H1 (cell line): ENCODE data around the gene HLA-E. TPM values are rescaled to one million over a fixed set of nuclear protein-coding genes. Genes with fewer than 3 reads are reported as not detected.

Experiments
- CTCF ChIA-PET: fragments of 300-600 bp; sonication (Branson Sonifier 250); formaldehyde crosslinking; loops from one replicate; lab custom pipeline; 2021; ENCODE audit not compliant: partially characterized antibody; lab: Charles Lee
- POLR2A ChIA-PET: fragments of 300-600 bp; sonication (Branson Sonifier 250); formaldehyde crosslinking; loops from one replicate; lab custom pipeline; 2021; ENCODE audit warnings: inconsistent platforms; ENCODE audit not compliant: partially characterized antibody; lab: Charles Lee
- DNase-seq, 2 experiments: peaks; one replicate each; pipeline versions ENCODE4 v3.0.0 to v3.0.0-alpha.2; 2010 to 2022; ENCODE audit warnings: low spot score in 2 of 2, low read depth in 1 of 2, mixed read lengths in 1 of 2
- FAIRE-seq: peaks from 2 replicates; lab custom pipeline; 2011; peaks lifted over from hg19 to GRCh38; lab: Jason Lieb, UNC
- H2AFZ ChIP-seq: 2 replicates; pipeline ENCODE4 v1.8.1; 2012; ENCODE audit warnings: low read length, inconsistent platforms
- H2AK5ac ChIP-seq: 2 replicates; pipeline ENCODE4 v1.6.1; 2013; ENCODE audit warnings: low read depth, low read length
- H2BK120ac ChIP-seq: replicated peaks from 2 replicates; pipeline ENCODE3; 2013; ENCODE audit warnings: low read depth, low read length, inconsistent platforms
- H2BK12ac ChIP-seq: 2 replicates; pipeline ENCODE4 v1.6.1; 2013; ENCODE audit warnings: low read depth, low read length
- H2BK15ac ChIP-seq: 2 replicates; pipeline ENCODE4 v1.6.1; 2013; ENCODE audit warnings: low read length
- H2BK20ac ChIP-seq: 2 replicates; pipeline ENCODE4 v1.6.1; 2013; ENCODE audit warnings: low read length
- H2BK5ac ChIP-seq: 2 replicates; pipeline ENCODE4 v1.6.1; 2013; ENCODE audit warnings: low read depth, low read length
- H3K14ac ChIP-seq: 2 replicates; pipeline ENCODE4 v1.6.1; 2013; ENCODE audit warnings: inconsistent platforms; ENCODE audit not compliant: insufficient read length
- H3K18ac ChIP-seq: 2 replicates; pipeline ENCODE4 v1.6.1; 2013; ENCODE audit warnings: low read length; ENCODE audit errors: extremely low read depth
- H3K23ac ChIP-seq: 2 replicates; pipeline ENCODE4 v1.6.1; 2013; ENCODE audit warnings: inconsistent platforms; ENCODE audit not compliant: insufficient read length
- H3K23me2 ChIP-seq: 2 replicates; pipeline ENCODE4 v1.6.1; 2013; ENCODE audit warnings: low read depth, low read length
- H3K27ac ChIP-seq: 2 replicates; pipeline ENCODE4 v1.6.1; 2011; ENCODE audit warnings: low read depth, low read length, inconsistent platforms
- H3K27me3 ChIP-seq, 4 experiments: replicated peaks in 1 of 4; 1 replicate in 1 of 4; 2 replicates in 3 of 4; pipeline versions ENCODE4 v1.6.1 to v1.8.1; 2011 to 2013; ENCODE audit warnings: low read length in 3 of 4, mild to moderate bottlenecking in 3 of 4, inconsistent platforms in 2 of 4, mixed read lengths in 2 of 4, moderate library complexity in 1 of 4; ENCODE audit not compliant: control insufficient read depth in 3 of 4, insufficient read depth in 3 of 4; ENCODE audit errors: extremely low read depth in 1 of 4
- H3K36me3 ChIP-seq, 4 experiments: 2 replicates each; pipeline versions ENCODE4 v1.6.1 to v1.8.1; 2011 to 2013; ENCODE audit warnings: mild to moderate bottlenecking in 4 of 4, low read length in 3 of 4, moderate library complexity in 2 of 4, control low read depth in 1 of 4, inconsistent platforms in 1 of 4; ENCODE audit not compliant: insufficient read depth in 4 of 4, control insufficient read depth in 2 of 4
- H3K4ac ChIP-seq: replicated peaks from 2 replicates; pipeline ENCODE3; 2013; ENCODE audit warnings: low read length, low read depth, mixed read lengths, inconsistent platforms; ENCODE audit not compliant: insufficient read length
- H3K4me1 ChIP-seq, 4 experiments: replicated peaks in 1 of 4; 1 replicate in 1 of 4; 2 replicates in 3 of 4; pipeline versions ENCODE4 v1.6.1 to v1.8.1; 2011 to 2013; ENCODE audit warnings: low read length in 3 of 4, inconsistent platforms in 2 of 4, mixed read lengths in 1 of 4; ENCODE audit not compliant: insufficient read depth in 4 of 4, control insufficient read depth in 3 of 4
- H3K4me2 ChIP-seq, 2 experiments: 2 replicates each; pipeline versions ENCODE4 v1.6.1 to v1.8.1; 2011 to 2013; ENCODE audit warnings: low read depth in 2 of 2, low read length in 2 of 2, control low read depth in 1 of 2, inconsistent platforms in 1 of 2, mild to moderate bottlenecking in 1 of 2; ENCODE audit not compliant: insufficient read depth in 1 of 2
- H3K4me3 ChIP-seq, 4 experiments: fragments of 200-600, 300-600 bp in 1 of 4; sonication (generic), shearing (Covaris generic), sonication (Bioruptor Twin) in 1 of 4; 2 replicates each; pipeline versions ENCODE4 v1.5.1 to v1.8.1; 2011 to 2016; ENCODE audit warnings: low read length in 4 of 4, low read depth in 3 of 4, control low read depth in 2 of 4, inconsistent platforms in 2 of 4, mild to moderate bottlenecking in 2 of 4, mixed read lengths in 1 of 4, moderate library complexity in 1 of 4; ENCODE audit not compliant: insufficient read depth in 2 of 4; ENCODE audit errors: extremely low read depth in 1 of 4
- H3K56ac ChIP-seq: replicated peaks from 2 replicates; pipeline ENCODE3; 2013; ENCODE audit warnings: low read depth, mild to moderate bottlenecking, mixed read lengths, low read length, inconsistent platforms; ENCODE audit not compliant: insufficient read length
- H3K79me1 ChIP-seq: 2 replicates; pipeline ENCODE4 v1.6.1; 2013; ENCODE audit warnings: low read depth, low read length, control low read depth
- H3K79me2 ChIP-seq, 2 experiments: 2 replicates each; pipeline versions ENCODE4 v1.6.1 to v1.8.1; 2012 to 2013; ENCODE audit warnings: low read length in 2 of 2, mild to moderate bottlenecking in 2 of 2, inconsistent platforms in 1 of 2; ENCODE audit not compliant: insufficient read depth in 2 of 2, control insufficient read depth in 1 of 2
- H3K9ac ChIP-seq, 4 experiments: replicated peaks in 1 of 4; 1 replicate in 1 of 4; 2 replicates in 3 of 4; pipeline versions ENCODE4 v1.6.1 to v1.8.1; 2011 to 2013; ENCODE audit warnings: low read depth in 3 of 4, low read length in 3 of 4, control low read depth in 2 of 4, mild to moderate bottlenecking in 2 of 4, moderate library complexity in 2 of 4, inconsistent platforms in 1 of 4; ENCODE audit errors: extremely low read depth in 1 of 4
- H3K9me3 ChIP-seq, 2 experiments: 2 replicates each; pipeline versions ENCODE4 v1.6.1 to v1.8.1; 2012 to 2013; ENCODE audit warnings: mild to moderate bottlenecking in 2 of 2, moderate library complexity in 2 of 2, control low read depth in 1 of 2, inconsistent platforms in 1 of 2, low read depth in 1 of 2, low read length in 1 of 2, mixed read lengths in 1 of 2; ENCODE audit not compliant: insufficient read depth in 2 of 2
- H4K20me1 ChIP-seq, 2 experiments: replicated peaks in 1 of 2; 2 replicates each; pipeline versions ENCODE3 to v1.8.1; 2011 to 2013; ENCODE audit warnings: inconsistent platforms in 2 of 2, low read length in 2 of 2, mild to moderate bottlenecking in 1 of 2; ENCODE audit not compliant: insufficient read depth in 2 of 2, control insufficient read depth in 1 of 2
- H4K5ac ChIP-seq: 2 replicates; pipeline ENCODE4 v1.6.1; 2013; ENCODE audit warnings: low read length, low read depth, mixed read lengths, inconsistent platforms; ENCODE audit not compliant: insufficient read length
- H4K8ac ChIP-seq: 2 replicates; pipeline ENCODE4 v1.8.0; 2013; ENCODE audit warnings: mild to moderate bottlenecking, moderate library complexity, low read length, inconsistent platforms; ENCODE audit not compliant: insufficient read depth; ENCODE audit errors: extremely low read depth
- H4K91ac ChIP-seq: replicated peaks from 2 replicates; pipeline ENCODE3; 2013; ENCODE audit warnings: low read length, mixed read lengths, inconsistent platforms; ENCODE audit not compliant: insufficient read length
- CBX5 ChIP-seq: fragments of 300-800, 300-1000 bp; sonication (generic); IDR thresholded peaks from 2 replicates; pipeline ENCODE4 v1.7.1; 2016; ENCODE audit warnings: antibody characterized with exemption, low read length, low read depth
- CHD2 ChIP-seq: IDR thresholded peaks from 2 replicates; pipeline ENCODE4 v1.6.1; 2012; ENCODE audit warnings: low read length, improper control_type of control experiment
- EZH2 ChIP-seq: fragments of 200-600 bp; sonication (generic); IDR thresholded peaks from 2 replicates; pipeline ENCODE4 v1.7.1; 2012; ENCODE audit warnings: low read depth, mild to moderate bottlenecking, moderate library complexity, low read length, inconsistent platforms; ENCODE audit not compliant: severe bottlenecking
- GTF2F1 ChIP-seq: IDR thresholded peaks from 2 replicates; pipeline ENCODE4 v1.6.1; 2012; ENCODE audit warnings: low read depth, low read length, improper control_type of control experiment, borderline replicate concordance
- HDAC2 ChIP-seq, 2 experiments: fragments of 300-600 bp in 1 of 2; sonication (generic) in 1 of 2; IDR thresholded peaks; 2 replicates each; pipeline ENCODE4 v1.6.1; 2011 to 2012; ENCODE audit warnings: low read depth in 2 of 2, low read length in 2 of 2, mild to moderate bottlenecking in 2 of 2, moderate library complexity in 2 of 2, borderline replicate concordance in 1 of 2, inconsistent platforms in 1 of 2
- POLR2A ChIP-seq, 2 experiments: IDR thresholded peaks; 1 replicate in 1 of 2; 2 replicates in 1 of 2; pipeline ENCODE4 v1.6.1; 2011; ENCODE audit warnings: low read depth in 2 of 2, low read length in 2 of 2, mild to moderate bottlenecking in 2 of 2; ENCODE audit errors: control extremely low read depth in 1 of 2
- RXRA ChIP-seq: IDR thresholded peaks from 2 replicates; pipeline ENCODE4 v1.6.1; 2011; ENCODE audit warnings: low read depth, mild to moderate bottlenecking, low read length, moderate library complexity; ENCODE audit not compliant: insufficient read depth
- SIX5 ChIP-seq: IDR thresholded peaks from 2 replicates; pipeline ENCODE4 v1.6.1; 2011; ENCODE audit warnings: mild to moderate bottlenecking, low read depth, low read length
- SUZ12 ChIP-seq: fragments of 200-600 bp; sonication (generic); IDR thresholded peaks from 2 replicates; pipeline ENCODE4 v1.6.1; 2012; ENCODE audit warnings: mild to moderate bottlenecking, inconsistent platforms, low read length, moderate library complexity, mixed read lengths
- TAF7 ChIP-seq: optimal IDR thresholded peaks from 2 replicates; pipeline ENCODE3; 2011; ENCODE audit warnings: low read depth, mild to moderate bottlenecking, inconsistent platforms, low read length, moderate library complexity, borderline replicate concordance
- TCF12 ChIP-seq: IDR thresholded peaks from 2 replicates; pipeline ENCODE4 v1.6.1; 2011; ENCODE audit warnings: low read depth, mild to moderate bottlenecking, low read length
- WGBS, 2 experiments: shearing (Covaris generic) in 1 of 2; methylation state at CpG; one replicate each; pipeline versions ENCODE4 v1.1.6 to v1.1.7; 2013 to 2015; ENCODE audit warnings: low lambda C conversion rate in 2 of 2, mixed read lengths in 2 of 2, inconsistent platforms in 1 of 2, low coverage in 1 of 2, missing lambda C conversion rate in 1 of 2; ENCODE audit not compliant: insufficient replicate concordance in 2 of 2, insufficient coverage in 1 of 2, insufficient read length in 1 of 2; ENCODE audit errors: extremely low coverage in 1 of 2, missing lambda C conversion rate in 1 of 2; 5-methylcytosine and 5-hydroxymethylcytosine counted together
- polyA plus RNA-seq, 7 experiments: library from polyadenylated mRNA; depleted of rRNA in 3 of 7; stranded (reverse) in 5 of 7; unstranded in 2 of 7; fragments of >200 nt in 5 of 7; fragments of 200-250 nt in 2 of 7; gene quantifications; 1 replicate in 5 of 7; 2 replicates in 1 of 7; 4 replicates in 1 of 7; pipeline versions ENCODE4 v1.2.1 to v1.2.3, GENCODE V29; 2011 to 2013; ENCODE audit warnings: missing spikeins in 2 of 7, mixed read lengths in 2 of 7
- total RNA-seq: library from RNA; stranded (reverse); fragmentation: NEBNext Ultra II Directional; extraction: Animal tissue kit (Norgen Biotek cat#: 25700); gene quantifications from 2 replicates; pipeline ENCODE4 v1.2.1, GENCODE V29; 2021

Gene HLA-E
- total and polyA plus RNA-seq, 2 of the 8 experiments (the other 6 are each of a cell fraction or from before 2014, with no cell fraction given), result 20.2 to 28.0 TPM

GRCh38 chr6:30461055-30461454 lies 28.3 kb upstream of the HLA-E start:
- WGBS, 2 experiments, result 80% methylated on average over 5 of the region's 5 CpGs; no CpG with 5 or more reads in 1 of the 2 experiments
- Histone ChIP-seq H3K79me1 (no peaks in the 10 kb centered on the region), H2BK15ac (no peak overlapping the region), H2BK20ac (no peak overlapping the region), H3K14ac (no peak overlapping the region), H4K8ac (no peak overlapping the region), H3K79me2 (no peaks in the 10 kb centered on the region), H2BK5ac (no peak overlapping the region), H2AFZ (no peak overlapping the region), H3K4me3 (no peak overlapping the region), H3K23me2 (no peaks in the 10 kb centered on the region; the same call in 1 of the 2 replicates), H2BK120ac (no peak overlapping the region), H2AK5ac (no peak overlapping the region), H3K4me1 (no peaks in the 10 kb centered on the region), H4K5ac (no peak overlapping the region), H3K27ac (no peak overlapping the region), H4K91ac (no peak overlapping the region), H3K18ac (no peak overlapping the region), H3K27me3 (peaks cover 27 to 68% (median 54%) of the 10 kb centered on the region in 4 experiments), H3K9ac (no peak overlapping the region), H3K23ac (no peak overlapping the region), H3K4me2 (no peak overlapping the region), H3K36me3 (no peaks in the 10 kb centered on the region), H3K56ac (no peak overlapping the region), H3K4ac (no peak overlapping the region), H2BK12ac (no peak overlapping the region), H4K20me1 (peaks cover 0 to 5% of the 10 kb centered on the region in 2 experiments), H3K9me3 (peaks cover 0 to 3% of the 10 kb centered on the region in 2 experiments; a peak in 1 of 4 replicates)
- FAIRE-seq, result no peak
- DNase-seq, result no peak
- POLR2A ChIA-PET, result no interaction called here
- CTCF ChIA-PET, result no interaction called here
- no peak for TF ChIP-seq EZH2
- TF ChIP-seq TCF12, result no peak
- no peak for TF ChIP-seq TAF7
- no peak for TF ChIP-seq RXRA
- TF ChIP-seq POLR2A (IDR thresholded peaks at IDR 0.05; ENCODE audit: control extremely low read depth in 1 of 2, low read depth in 2 of 2, low read length in 2 of 2), result no peak
- TF ChIP-seq SUZ12, result no peak
- no peak for TF ChIP-seq HDAC2 (IDR thresholded peaks at IDR 0.05; ENCODE audit: borderline replicate concordance in 1 of 2, low read depth in 2 of 2, low read length in 2 of 2)
- TF ChIP-seq SIX5, result no peak
- no peak for TF ChIP-seq CHD2
- TF ChIP-seq GTF2F1, result no peak
- no peak for TF ChIP-seq CBX5
